Stimulated activated CD4-positive, alpha-beta T cell treated with anti-CD3 and anti-CD28 coated beads, Interleukin-4, amount 100 ng/mL, for 1 hour (primary cell): ENCODE measurements around the gene INPP5E.

Experiments
- DNase-seq: peaks from one replicate; pipeline ENCODE4 v3.0.0-alpha.2; 2020

The INPP5E gene

DNA sequence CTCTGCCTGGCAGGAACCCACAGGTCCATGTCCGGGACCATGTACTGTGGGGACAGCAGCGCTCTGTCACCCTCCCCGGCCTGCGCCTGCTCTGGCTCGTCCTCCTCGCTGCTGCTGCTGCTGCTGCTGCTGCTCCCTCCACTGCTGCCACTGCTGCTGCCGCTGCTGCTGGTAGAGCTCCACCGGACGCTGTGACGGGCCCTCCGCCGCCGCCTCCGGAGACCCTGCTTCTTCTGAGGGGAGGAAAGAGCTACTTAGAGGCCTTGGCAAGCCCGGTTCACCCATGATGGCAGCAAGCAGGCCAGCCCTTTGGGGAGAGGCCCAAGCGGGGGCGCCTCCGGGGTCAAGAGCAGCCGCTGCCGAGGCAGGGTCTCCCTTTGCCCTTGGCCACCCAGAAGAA lies 56.2 kb downstream of the INPP5E start:
- no peak for DNase-seq

GRCh38 chr9:136381966-136382513 lies 57.6 kb downstream of the INPP5E start:
- DNase-seq = no peak

DNA sequence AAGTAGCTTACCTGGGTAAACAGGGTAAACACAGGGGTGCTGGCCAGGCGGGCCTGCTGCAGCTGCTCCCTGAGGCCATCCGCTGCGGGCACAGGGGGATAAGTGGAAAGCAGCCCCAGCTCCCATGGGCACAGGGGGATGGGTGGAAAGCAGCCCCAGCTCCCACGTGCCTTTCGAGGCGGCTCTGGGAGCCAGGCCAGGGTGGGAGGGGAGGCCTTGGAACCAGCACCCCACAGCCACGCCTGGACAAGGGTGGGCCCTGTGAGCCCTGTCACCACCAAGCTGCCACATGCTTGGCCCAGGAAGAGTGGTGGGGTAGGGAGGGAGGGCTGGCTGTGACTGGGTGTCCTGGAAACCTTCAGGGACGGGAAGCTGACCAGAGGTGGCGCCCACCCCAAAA lies 58.3 kb downstream of the INPP5E start:
- DNase-seq = no peak

DNA sequence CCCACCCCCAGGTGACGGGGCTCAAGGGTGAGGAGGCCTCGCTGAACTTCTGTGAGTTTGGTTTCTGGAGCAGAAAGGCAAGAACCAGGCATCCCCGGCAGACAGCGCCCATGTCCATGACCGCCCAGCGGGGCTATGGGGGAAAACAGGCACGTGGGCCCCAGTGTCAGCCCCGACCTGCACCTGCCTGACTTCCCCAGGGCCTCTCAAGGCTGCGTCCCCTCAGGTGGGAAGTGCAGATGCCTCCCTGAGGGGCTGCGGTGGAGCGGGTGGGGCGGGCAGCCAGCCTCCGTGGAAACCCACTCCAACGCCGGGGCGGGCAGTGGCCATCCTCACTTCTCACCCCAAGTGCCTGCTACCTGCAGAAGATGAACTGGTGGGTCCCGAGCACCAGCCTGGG lies 59.3 kb downstream of the INPP5E start:
- DNase-seq = no peak

DNA sequence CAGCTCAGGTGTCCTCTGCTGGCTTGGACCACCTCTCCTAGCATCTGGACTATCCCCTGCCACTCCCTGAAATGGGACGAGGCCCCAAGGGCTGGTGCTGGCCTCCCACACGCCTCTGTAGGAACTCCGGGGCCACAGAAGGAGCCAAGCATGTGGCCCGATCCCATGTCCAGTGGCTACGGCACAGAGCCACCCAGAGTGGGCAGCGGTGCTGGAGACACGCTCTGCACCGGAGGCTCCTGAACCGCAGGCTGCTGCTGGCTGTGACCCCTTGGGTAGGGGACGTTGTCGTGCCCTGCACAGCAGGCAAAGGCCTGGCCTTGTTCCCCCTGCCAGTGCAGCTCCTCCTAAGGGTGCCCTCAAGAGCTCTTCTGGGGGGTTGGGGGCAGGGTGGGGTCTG lies 59.8 kb downstream of the INPP5E start:
- DNase-seq = no peak

DNA sequence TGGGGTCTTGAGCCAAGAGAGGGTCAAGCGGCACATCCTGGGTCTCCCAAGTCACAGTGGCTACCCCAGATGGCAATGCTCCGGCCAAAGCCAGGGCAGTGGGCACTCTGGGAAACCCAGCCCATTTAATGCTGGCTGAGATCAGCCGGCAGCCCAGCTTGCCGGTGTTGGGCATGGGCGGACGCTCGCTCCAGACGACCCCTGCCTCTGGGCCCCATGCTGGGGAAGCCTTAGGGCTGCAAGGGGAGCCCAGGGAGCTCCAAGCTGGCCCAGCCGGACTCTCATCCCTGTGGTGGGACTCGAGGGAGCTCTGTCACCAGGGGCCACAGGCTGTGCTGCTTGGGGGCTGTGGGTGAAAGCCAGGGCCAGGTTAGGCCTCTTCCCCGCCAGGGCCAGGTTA lies 60.2 kb downstream of the INPP5E start:
- no peak for DNase-seq

- no peak for DNase-seq
Observed at GRCh38 chr9:136379003-136379287, 60.7 kb downstream of the INPP5E start.
